Measurements from ENCODE around the gene GJC2. TPM values are rescaled to one million over a fixed set of nuclear protein-coding genes. Genes with fewer than 3 reads are reported as not detected.

GJC2 gene
- polyA plus RNA-seq, 1 of the 3 experiments (the other 2 are of a cell fraction), result 0.92 TPM

- DNase-seq, result no peak
- H3K9me3 ChIP-seq, result no peaks in the 10 kb centered on the region
- H3K9ac ChIP-seq, result peak overlapping the region; percentile 93
- H3K79me2 ChIP-seq (ENCODE audit: insufficient read depth), result peaks cover 24% of the 10 kb centered on the region; the same call in 1 of the 2 replicates
- WGBS (ENCODE audit: low lambda C conversion rate), result 55% methylated on average over 10 of the region's 11 CpGs
- no peaks in the 10 kb centered on the region for H3K9me2 ChIP-seq
- H2AFZ ChIP-seq (ENCODE audit: low read depth), result no peak overlapping the region
- peak overlapping the region; percentile 89 for H3K4me2 ChIP-seq
- H3K4me1 ChIP-seq (ENCODE audit: control insufficient read depth in 1 of 2, insufficient read depth in 2 of 2, low read depth in 1 of 2, low read length in 1 of 2), result peaks cover 8 to 35% of the 10 kb centered on the region in 2 experiments; a peak in 3 of 4 replicates
- ChIA-PET CTCF (interaction anchor here (5.6 kb wide), 1 partner anchor 22 kb away, joined by 31 read pairs; no protein-coding TSS in a partner anchor), POLR2A (no interaction called here)
- no peak overlapping the region for H3K27ac ChIP-seq (ENCODE audit: low read depth in 2 of 2, low read length in 1 of 2)
- no peaks in the 10 kb centered on the region for H3K27me3 ChIP-seq (ENCODE audit: insufficient read depth)
- no peaks in the 10 kb centered on the region for H4K20me1 ChIP-seq (ENCODE audit: insufficient read depth)
- H3K4me3 ChIP-seq (ENCODE audit: low read depth in 2 of 2, low read length in 1 of 2), result peak overlapping the region; percentile 100
- peaks cover 6 to 23% of the 10 kb centered on the region in 2 experiments for H3K36me3 ChIP-seq (replicated peaks in 1 of 2; ENCODE audit: control insufficient read depth in 1 of 2, insufficient read depth in 2 of 2, low read length in 1 of 2)
- TF ChIP-seq RCOR1 (IDR thresholded peaks at IDR 0.05; ENCODE audit: low read length) (no peak), FOXJ3 (CRISPR knock-in tag; IDR thresholded peaks at IDR 0.05) (no peak), GATA2 (CRISPR knock-in tag; IDR thresholded peaks at IDR 0.05) (no peak), GABPA (IDR thresholded peaks at IDR 0.05; ENCODE audit: low read depth) (no peak), EZH2phosphoT487 (IDR thresholded peaks at IDR 0.05; ENCODE audit: borderline replicate concordance, low read depth) (no peak), FOSL2 (IDR thresholded peaks at IDR 0.05; ENCODE audit: borderline replicate concordance, low read depth) (no peak), NRF1 (IDR thresholded peaks at IDR 0.05; ENCODE audit: low read depth, low read length) (no peak), TCF12 (IDR thresholded peaks at IDR 0.05) (no peak), CHD2 (IDR thresholded peaks at IDR 0.05; ENCODE audit: low read length, partially characterized antibody) (no peak), RAD21 (IDR thresholded peaks at IDR 0.05; ENCODE audit: low read length) (no peak)
- TF ChIP-seq, protein P1, sequence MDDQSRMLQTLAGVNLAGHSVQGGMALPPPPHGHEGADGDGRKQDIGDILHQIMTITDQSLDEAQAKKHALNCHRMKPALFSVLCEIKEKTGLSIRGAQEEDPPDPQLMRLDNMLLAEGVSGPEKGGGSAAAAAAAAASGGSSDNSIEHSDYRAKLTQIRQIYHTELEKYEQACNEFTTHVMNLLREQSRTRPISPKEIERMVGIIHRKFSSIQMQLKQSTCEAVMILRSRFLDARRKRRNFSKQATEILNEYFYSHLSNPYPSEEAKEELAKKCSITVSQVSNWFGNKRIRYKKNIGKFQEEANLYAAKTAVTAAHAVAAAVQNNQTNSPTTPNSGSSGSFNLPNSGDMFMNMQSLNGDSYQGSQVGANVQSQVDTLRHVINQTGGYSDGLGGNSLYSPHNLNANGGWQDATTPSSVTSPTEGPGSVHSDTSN (IDR thresholded peaks at IDR 0.05), result no peak
- TF ChIP-seq, protein P2, sequence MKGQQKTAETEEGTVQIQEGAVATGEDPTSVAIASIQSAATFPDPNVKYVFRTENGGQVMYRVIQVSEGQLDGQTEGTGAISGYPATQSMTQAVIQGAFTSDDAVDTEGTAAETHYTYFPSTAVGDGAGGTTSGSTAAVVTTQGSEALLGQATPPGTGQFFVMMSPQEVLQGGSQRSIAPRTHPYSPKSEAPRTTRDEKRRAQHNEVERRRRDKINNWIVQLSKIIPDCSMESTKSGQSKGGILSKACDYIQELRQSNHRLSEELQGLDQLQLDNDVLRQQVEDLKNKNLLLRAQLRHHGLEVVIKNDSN (IDR thresholded peaks at IDR 0.05; ENCODE audit: borderline replicate concordance, low read depth), result no peak
- TF ChIP-seq, protein P3, sequence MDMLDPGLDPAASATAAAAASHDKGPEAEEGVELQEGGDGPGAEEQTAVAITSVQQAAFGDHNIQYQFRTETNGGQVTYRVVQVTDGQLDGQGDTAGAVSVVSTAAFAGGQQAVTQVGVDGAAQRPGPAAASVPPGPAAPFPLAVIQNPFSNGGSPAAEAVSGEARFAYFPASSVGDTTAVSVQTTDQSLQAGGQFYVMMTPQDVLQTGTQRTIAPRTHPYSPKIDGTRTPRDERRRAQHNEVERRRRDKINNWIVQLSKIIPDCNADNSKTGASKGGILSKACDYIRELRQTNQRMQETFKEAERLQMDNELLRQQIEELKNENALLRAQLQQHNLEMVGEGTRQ (IDR thresholded peaks at IDR 0.05; ENCODE audit: borderline replicate concordance, low read depth, low read length), result no peak
- no peaks in the 10 kb centered on the region for H3F3A ChIP-seq (replicated peaks; ENCODE audit: insufficient read depth)
Measured at GRCh38 chr1:228108055-228108690, 41.6 kb upstream of the GJC2 start.

GRCh38 chr1:228108742-228109072 lies 41.0 kb upstream of the GJC2 start:
- peaks cover 21% of the 10 kb centered on the region; the same call in 1 of the 2 replicates for H3K79me2 ChIP-seq (ENCODE audit: insufficient read depth)
- no peaks in the 10 kb centered on the region for H3K27me3 ChIP-seq (ENCODE audit: insufficient read depth)
- H3F3A ChIP-seq (replicated peaks; ENCODE audit: insufficient read depth), result no peaks in the 10 kb centered on the region
- H4K20me1 ChIP-seq (ENCODE audit: insufficient read depth), result no peaks in the 10 kb centered on the region
- H3K36me3 ChIP-seq (replicated peaks in 1 of 2; ENCODE audit: control insufficient read depth in 1 of 2, insufficient read depth in 2 of 2, low read length in 1 of 2), result peaks cover 6 to 23% of the 10 kb centered on the region in 2 experiments
- no peaks in the 10 kb centered on the region for H3K9me2 ChIP-seq
- TF ChIP-seq RAD21 (IDR thresholded peaks at IDR 0.05; ENCODE audit: low read length) (no peak), NRF1 (IDR thresholded peaks at IDR 0.05; ENCODE audit: low read depth, low read length) (no peak), REST (IDR thresholded peaks at IDR 0.05; ENCODE audit: low read depth, low read length) (no peak), SIN3A (IDR thresholded peaks at IDR 0.05; ENCODE audit: borderline replicate concordance, low read depth, low read length) (no peak), GABPA (IDR thresholded peaks at IDR 0.05; ENCODE audit: low read depth) (no peak), MEF2A (IDR thresholded peaks at IDR 0.05; ENCODE audit: borderline replicate concordance, low read depth) (no peak), RXRA (IDR thresholded peaks at IDR 0.05; ENCODE audit: borderline replicate concordance, low read depth) (no peak), SMC3 (IDR thresholded peaks at IDR 0.05; ENCODE audit: low read depth, low read length) (no peak), TCF12 (IDR thresholded peaks at IDR 0.05) (no peak)
- H3K9ac ChIP-seq, result peak overlapping the region; percentile 93
- ChIA-PET POLR2A (no interaction called here), CTCF (interaction anchor here (5.6 kb wide), 1 partner anchor 22 kb away, joined by 31 read pairs; no protein-coding TSS in a partner anchor)
- peak overlapping the region; percentile 43 to 79; a peak in 3 of 4 replicates for H3K27ac ChIP-seq (ENCODE audit: low read depth in 2 of 2, low read length in 1 of 2)
- H3K4me1 ChIP-seq (ENCODE audit: control insufficient read depth in 1 of 2, insufficient read depth in 2 of 2, low read depth in 1 of 2, low read length in 1 of 2), result peaks cover 7 to 33% of the 10 kb centered on the region in 2 experiments; a peak in 3 of 4 replicates
- H3K4me2 ChIP-seq, result peak overlapping the region; percentile 89
- no peaks in the 10 kb centered on the region for H3K9me3 ChIP-seq
- peak overlapping the region; percentile 77; the same call in 1 of the 2 replicates for H2AFZ ChIP-seq (ENCODE audit: low read depth)
- no peak for DNase-seq
- H3K4me3 ChIP-seq (ENCODE audit: low read depth in 2 of 2, low read length in 1 of 2), result peak overlapping the region; percentile 100
- 0% methylated on average over 1 of the region's 8 CpGs for WGBS (ENCODE audit: low lambda C conversion rate)
